Endothelial cell of umbilical vein (primary cell): ENCODE results near the gene NUDT21.

Experiments used
- EZH2 ChIP-seq: IDR thresholded peaks from 2 replicates; pipeline ENCODE4 v1.6.1; 2012; ENCODE audit warnings: borderline replicate concordance, low read depth, mild to moderate bottlenecking, moderate library complexity, low read length, inconsistent platforms; ENCODE audit not compliant: severe bottlenecking
- FOS ChIP-seq: IDR thresholded peaks from 2 replicates; pipeline ENCODE4 v1.6.1; 2011; ENCODE audit warnings: mild to moderate bottlenecking, low read length, moderate library complexity, borderline replicate concordance; ENCODE audit not compliant: insufficient read depth
- GATA2 ChIP-seq: IDR thresholded peaks from 2 replicates; pipeline ENCODE4 v1.7.0; 2011; ENCODE audit warnings: low read depth, mild to moderate bottlenecking, moderate library complexity, mixed read lengths, low read length; ENCODE audit not compliant: insufficient read length, insufficient read depth
- JUN ChIP-seq: IDR thresholded peaks from 2 replicates; pipeline ENCODE4 v1.6.1; 2011; ENCODE audit warnings: borderline replicate concordance, low read depth; ENCODE audit not compliant: insufficient read length, insufficient read depth
- MYC ChIP-seq: IDR thresholded peaks from one replicate; pipeline ENCODE4 v1.6.1; 2011; ENCODE audit warnings: mild to moderate bottlenecking, low read depth, low read length
- POLR2A ChIP-seq: IDR thresholded peaks from 2 replicates; pipeline ENCODE4 v1.6.1; 2012; ENCODE audit warnings: low read depth, mild to moderate bottlenecking, control low read depth, low read length
- POLR2AphosphoS5 ChIP-seq: IDR thresholded peaks from 2 replicates; pipeline ENCODE4 v1.6.1; 2012; ENCODE audit warnings: low read depth, mild to moderate bottlenecking, control low read depth, low read length, moderate library complexity; ENCODE audit not compliant: insufficient read depth
- TF ChIP-seq, protein P1 (sequence below), 2 donors: IDR thresholded peaks; 1 replicate in 1 of 2; 2 replicates in 1 of 2; pipeline ENCODE4 v1.5.1; 2011; ENCODE audit warnings: low read length in 2 of 2, mild to moderate bottlenecking in 2 of 2, moderate library complexity in 2 of 2, control low read depth in 1 of 2, inconsistent platforms in 1 of 2, low read depth in 1 of 2; ENCODE audit not compliant: insufficient read depth in 1 of 2; ENCODE audit errors: extremely low read depth in 1 of 2
- TF ChIP-seq, protein P2 (sequence below): IDR thresholded peaks from 2 replicates; pipeline ENCODE4 v1.6.1; 2011; ENCODE audit not compliant: insufficient read depth, insufficient read length

DNA sequence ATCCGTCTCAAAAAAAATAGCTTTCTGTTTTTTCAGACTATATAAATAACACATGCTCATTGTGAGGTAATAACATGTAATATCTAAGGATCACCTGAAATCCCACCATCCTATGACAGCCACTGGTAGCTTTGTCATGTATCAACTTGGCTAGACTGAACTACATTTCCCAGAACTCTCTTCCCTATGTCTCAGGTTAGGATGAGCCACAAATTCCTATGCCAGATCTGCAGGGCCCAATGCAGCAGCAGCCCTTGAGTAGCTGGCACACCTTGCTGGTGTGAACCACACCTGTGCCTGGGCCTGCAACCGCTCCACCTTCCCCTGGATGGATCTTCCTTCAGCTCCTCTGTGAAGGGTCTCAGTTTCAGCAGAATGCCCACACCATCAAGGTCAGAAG is 28.3 kb upstream of the NUDT21 start:
- TF ChIP-seq, protein P1, sequence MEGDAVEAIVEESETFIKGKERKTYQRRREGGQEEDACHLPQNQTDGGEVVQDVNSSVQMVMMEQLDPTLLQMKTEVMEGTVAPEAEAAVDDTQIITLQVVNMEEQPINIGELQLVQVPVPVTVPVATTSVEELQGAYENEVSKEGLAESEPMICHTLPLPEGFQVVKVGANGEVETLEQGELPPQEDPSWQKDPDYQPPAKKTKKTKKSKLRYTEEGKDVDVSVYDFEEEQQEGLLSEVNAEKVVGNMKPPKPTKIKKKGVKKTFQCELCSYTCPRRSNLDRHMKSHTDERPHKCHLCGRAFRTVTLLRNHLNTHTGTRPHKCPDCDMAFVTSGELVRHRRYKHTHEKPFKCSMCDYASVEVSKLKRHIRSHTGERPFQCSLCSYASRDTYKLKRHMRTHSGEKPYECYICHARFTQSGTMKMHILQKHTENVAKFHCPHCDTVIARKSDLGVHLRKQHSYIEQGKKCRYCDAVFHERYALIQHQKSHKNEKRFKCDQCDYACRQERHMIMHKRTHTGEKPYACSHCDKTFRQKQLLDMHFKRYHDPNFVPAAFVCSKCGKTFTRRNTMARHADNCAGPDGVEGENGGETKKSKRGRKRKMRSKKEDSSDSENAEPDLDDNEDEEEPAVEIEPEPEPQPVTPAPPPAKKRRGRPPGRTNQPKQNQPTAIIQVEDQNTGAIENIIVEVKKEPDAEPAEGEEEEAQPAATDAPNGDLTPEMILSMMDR (IDR thresholded peaks at IDR 0.05; ENCODE audit: extremely low read depth in 1 of 2, insufficient read depth in 1 of 2, low read depth in 1 of 2, low read length in 2 of 2) = no peak
- TF ChIP-seq, protein P2, sequence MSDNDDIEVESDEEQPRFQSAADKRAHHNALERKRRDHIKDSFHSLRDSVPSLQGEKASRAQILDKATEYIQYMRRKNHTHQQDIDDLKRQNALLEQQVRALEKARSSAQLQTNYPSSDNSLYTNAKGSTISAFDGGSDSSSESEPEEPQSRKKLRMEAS = no peak
- no peak for TF ChIP-seq JUN
- no peak for TF ChIP-seq POLR2A
- no peak for TF ChIP-seq EZH2
- TF ChIP-seq POLR2AphosphoS5 = no peak
- TF ChIP-seq MYC = no peak
- no peak for TF ChIP-seq FOS
- no peak for TF ChIP-seq GATA2
